Superior temporal gyrus (tissue), 1 donor: ENCODE measurements around the gene SNX5.

Experiments
- DNase-seq: peaks from one replicate; pipeline ENCODE4 v3.0.0-alpha.2; 2016; ENCODE audit errors: extremely low spot score

SNX5 gene

GRCh38 chr20:17992847-17993513 lies 24.4 kb upstream of the SNX5 start:
- DNase-seq: no peak

GRCh38 chr20:17992224-17992637 lies 23.6 kb upstream of the SNX5 start:
- no peak for DNase-seq

GRCh38 chr20:17990278-17990972 lies 21.8 kb upstream of the SNX5 start:
- DNase-seq: no peak

- DNase-seq: no peak
These were observed 19.4 kb upstream of the SNX5 start for GRCh38 chr20:17987988-17988387.

- no peak for DNase-seq
These were observed 16.9 kb upstream of the SNX5 start for GRCh38 chr20:17985388-17986018.

GRCh38 chr20:17976305-17976704 lies 7.7 kb upstream of the SNX5 start:
- no peak for DNase-seq

GRCh38 chr20:17972121-17972520 lies 3.5 kb upstream of the SNX5 start:
- DNase-seq: no peak

- no peak for DNase-seq
These were observed 2.9 kb upstream of the SNX5 start for GRCh38 chr20:17971300-17972013.

- peak; percentile 63 for DNase-seq
These were observed 1.4 kb upstream of the SNX5 start for GRCh38 chr20:17969884-17970409.

- peak; percentile 78 for DNase-seq
These were observed 787 bp upstream of the SNX5 start for GRCh38 chr20:17969278-17969883.

- peak; percentile 39 for DNase-seq
These were observed 851 bp downstream of the SNX5 start for GRCh38 chr20:17967521-17968365.

GRCh38 chr20:17966432-17967310 lies 1.9 kb downstream of the SNX5 start:
- no peak for DNase-seq

GRCh38 chr20:17965042-17965697 lies 3.4 kb downstream of the SNX5 start:
- no peak for DNase-seq

GRCh38 chr20:17964632-17965031 lies 4.0 kb downstream of the SNX5 start:
- no peak for DNase-seq

- DNase-seq: no peak
These were observed 4.5 kb downstream of the SNX5 start for GRCh38 chr20:17964073-17964472.

- no peak for DNase-seq
These were observed 5.3 kb downstream of the SNX5 start for GRCh38 chr20:17963114-17963897.

- no peak for DNase-seq
These were observed 7.0 kb downstream of the SNX5 start for GRCh38 chr20:17961587-17961940.

- DNase-seq: no peak
These were observed 7.5 kb downstream of the SNX5 start for GRCh38 chr20:17960927-17961586.
